ENCODE data around the gene VEPH1.

Gene VEPH1

DNA sequence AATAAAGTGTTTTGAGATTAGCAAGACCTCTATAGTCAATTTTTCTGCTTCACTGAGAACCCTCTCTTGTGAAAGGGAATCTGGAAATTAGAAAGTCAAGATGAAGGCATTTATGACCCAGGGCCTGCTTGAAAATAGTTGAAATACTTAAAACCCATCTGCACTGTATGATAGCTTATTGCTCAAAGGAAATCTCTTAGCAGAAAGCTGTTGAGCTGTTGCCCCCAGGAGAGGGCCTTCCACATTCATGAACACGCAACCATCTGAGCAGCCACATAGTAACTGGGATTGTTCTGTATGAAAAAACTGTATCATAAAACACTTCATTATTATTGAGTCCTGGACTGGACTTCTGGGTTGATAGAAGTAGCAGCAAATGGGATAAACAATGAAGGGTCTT lies 173.0 kb downstream of the VEPH1 start:
- TF ChIP-seq, protein P1, sequence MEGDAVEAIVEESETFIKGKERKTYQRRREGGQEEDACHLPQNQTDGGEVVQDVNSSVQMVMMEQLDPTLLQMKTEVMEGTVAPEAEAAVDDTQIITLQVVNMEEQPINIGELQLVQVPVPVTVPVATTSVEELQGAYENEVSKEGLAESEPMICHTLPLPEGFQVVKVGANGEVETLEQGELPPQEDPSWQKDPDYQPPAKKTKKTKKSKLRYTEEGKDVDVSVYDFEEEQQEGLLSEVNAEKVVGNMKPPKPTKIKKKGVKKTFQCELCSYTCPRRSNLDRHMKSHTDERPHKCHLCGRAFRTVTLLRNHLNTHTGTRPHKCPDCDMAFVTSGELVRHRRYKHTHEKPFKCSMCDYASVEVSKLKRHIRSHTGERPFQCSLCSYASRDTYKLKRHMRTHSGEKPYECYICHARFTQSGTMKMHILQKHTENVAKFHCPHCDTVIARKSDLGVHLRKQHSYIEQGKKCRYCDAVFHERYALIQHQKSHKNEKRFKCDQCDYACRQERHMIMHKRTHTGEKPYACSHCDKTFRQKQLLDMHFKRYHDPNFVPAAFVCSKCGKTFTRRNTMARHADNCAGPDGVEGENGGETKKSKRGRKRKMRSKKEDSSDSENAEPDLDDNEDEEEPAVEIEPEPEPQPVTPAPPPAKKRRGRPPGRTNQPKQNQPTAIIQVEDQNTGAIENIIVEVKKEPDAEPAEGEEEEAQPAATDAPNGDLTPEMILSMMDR (IDR thresholded peaks at IDR 0.05; ENCODE audit: insufficient read depth, low read length, poor library complexity, severe bottlenecking), result no peak
- no peak for TF ChIP-seq EZH2phosphoT487 (conservative IDR thresholded peaks at IDR 0.05; ENCODE audit: low read length)
- no peaks in the 10 kb centered on the region for H3K36me3 ChIP-seq (ENCODE audit: low read length)
- H3K27me3 ChIP-seq (ENCODE audit: low read length), result no peaks in the 10 kb centered on the region
- H3K4me3 ChIP-seq (ENCODE audit: insufficient read depth, low read length, poor library complexity, severe bottlenecking), result no peak overlapping the region
- no peak overlapping the region for H3K9ac ChIP-seq (ENCODE audit: low read length)
- H3K9me3 ChIP-seq (ENCODE audit: insufficient read depth, low read length), result no peaks in the 10 kb centered on the region
- H3K79me2 ChIP-seq (ENCODE audit: insufficient read depth, low read length), result no peaks in the 10 kb centered on the region
- no peaks in the 10 kb centered on the region for H3F3A ChIP-seq (ENCODE audit: insufficient read depth)
- H4K20me1 ChIP-seq (ENCODE audit: low read depth, low read length), result no peaks in the 10 kb centered on the region
- H2AFZ ChIP-seq (ENCODE audit: low read depth, low read length, severe bottlenecking), result no peak overlapping the region
- no peak overlapping the region for H3K4me2 ChIP-seq (ENCODE audit: low read depth, low read length, poor library complexity, severe bottlenecking)
- no peaks in the 10 kb centered on the region for H3K9me2 ChIP-seq (replicated peaks; ENCODE audit: insufficient read depth, low read length)
- H3K27ac ChIP-seq (ENCODE audit: low read depth, low read length), result no peak overlapping the region

DNA sequence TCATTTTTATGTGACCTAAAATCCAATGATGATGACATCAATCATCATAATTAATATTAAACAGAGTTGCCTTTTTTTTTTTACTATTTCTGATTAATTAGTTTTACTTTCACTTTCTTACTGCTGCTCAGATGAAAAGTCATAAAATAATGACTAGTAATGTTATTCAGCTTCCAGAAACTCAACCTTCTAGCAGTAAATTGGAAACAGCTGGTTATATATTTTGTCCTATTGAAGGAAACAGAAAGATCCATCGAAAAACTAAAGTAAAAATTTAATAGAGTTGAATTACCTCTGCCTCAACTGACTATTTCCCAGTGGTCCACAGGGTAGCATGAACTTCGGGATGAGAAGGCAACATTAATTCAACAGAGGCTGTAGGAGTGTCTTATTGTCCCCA lies 173.7 kb downstream of the VEPH1 start:
- no peaks in the 10 kb centered on the region for H3K9me2 ChIP-seq (replicated peaks; ENCODE audit: insufficient read depth, low read length)
- H3K9me3 ChIP-seq (ENCODE audit: insufficient read depth, low read length), result no peaks in the 10 kb centered on the region
- no peak overlapping the region for H2AFZ ChIP-seq (ENCODE audit: low read depth, low read length, severe bottlenecking)
- TF ChIP-seq, protein P1 (IDR thresholded peaks at IDR 0.05; ENCODE audit: insufficient read depth, low read length, poor library complexity, severe bottlenecking), result no peak
- TF ChIP-seq EZH2phosphoT487 (conservative IDR thresholded peaks at IDR 0.05; ENCODE audit: low read length), result no peak
- no peaks in the 10 kb centered on the region for H3K27me3 ChIP-seq (ENCODE audit: low read length)
- H3K27ac ChIP-seq (ENCODE audit: low read depth, low read length), result no peak overlapping the region
- H3F3A ChIP-seq (ENCODE audit: insufficient read depth), result no peaks in the 10 kb centered on the region
- no peaks in the 10 kb centered on the region for H3K79me2 ChIP-seq (ENCODE audit: insufficient read depth, low read length)
- H3K4me3 ChIP-seq (ENCODE audit: insufficient read depth, low read length, poor library complexity, severe bottlenecking), result no peak overlapping the region
- H4K20me1 ChIP-seq (ENCODE audit: low read depth, low read length), result no peaks in the 10 kb centered on the region
- no peak overlapping the region for H3K4me2 ChIP-seq (ENCODE audit: low read depth, low read length, poor library complexity, severe bottlenecking)
- H3K36me3 ChIP-seq (ENCODE audit: low read length), result no peaks in the 10 kb centered on the region
- H3K9ac ChIP-seq (ENCODE audit: low read length), result no peak overlapping the region

DNA sequence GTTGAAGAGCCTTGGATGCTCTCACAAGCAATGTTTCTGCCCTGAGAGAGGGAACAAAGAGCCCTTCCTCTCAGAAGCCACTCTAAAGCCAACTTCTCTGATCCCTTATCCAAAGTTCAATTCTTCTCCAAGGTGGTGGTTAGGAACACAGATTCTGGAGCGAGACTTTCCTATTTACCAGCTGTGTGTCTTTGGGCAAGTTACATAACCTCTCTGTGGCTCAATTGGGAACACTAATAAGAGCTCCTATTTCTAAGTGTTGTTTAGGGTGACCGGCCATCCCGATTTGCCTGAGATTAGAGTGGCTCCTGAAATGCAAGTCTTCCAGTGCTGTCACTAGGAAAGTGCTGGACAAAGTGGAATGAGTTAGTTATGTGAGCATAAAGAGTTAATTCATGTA lies 175.4 kb downstream of the VEPH1 start:
- TF ChIP-seq, protein P1 (IDR thresholded peaks at IDR 0.05; ENCODE audit: insufficient read depth, low read length, poor library complexity, severe bottlenecking), result no peak
- TF ChIP-seq EZH2phosphoT487 (conservative IDR thresholded peaks at IDR 0.05; ENCODE audit: low read length), result no peak
- H2AFZ ChIP-seq (ENCODE audit: low read depth, low read length, severe bottlenecking), result no peak overlapping the region
- H3K79me2 ChIP-seq (ENCODE audit: insufficient read depth, low read length), result no peaks in the 10 kb centered on the region
- no peak overlapping the region for H3K4me2 ChIP-seq (ENCODE audit: low read depth, low read length, poor library complexity, severe bottlenecking)
- H3K4me3 ChIP-seq (ENCODE audit: insufficient read depth, low read length, poor library complexity, severe bottlenecking), result no peak overlapping the region
- no peak overlapping the region for H3K9ac ChIP-seq (ENCODE audit: low read length)
- H3K36me3 ChIP-seq (ENCODE audit: low read length), result no peaks in the 10 kb centered on the region
- H3K9me2 ChIP-seq (replicated peaks; ENCODE audit: insufficient read depth, low read length), result no peaks in the 10 kb centered on the region
- H3K27me3 ChIP-seq (ENCODE audit: low read length), result no peaks in the 10 kb centered on the region
- no peak overlapping the region for H3K27ac ChIP-seq (ENCODE audit: low read depth, low read length)
- H4K20me1 ChIP-seq (ENCODE audit: low read depth, low read length), result no peaks in the 10 kb centered on the region
- no peaks in the 10 kb centered on the region for H3F3A ChIP-seq (ENCODE audit: insufficient read depth)
- H3K9me3 ChIP-seq (ENCODE audit: insufficient read depth, low read length), result no peaks in the 10 kb centered on the region

Data from SU-DHL-6 (cell line).